Neural cell (in vitro differentiated cells): ENCODE data around the gene IFITM10. TPM values are rescaled to one million over a fixed set of nuclear protein-coding genes. Genes with fewer than 3 reads are reported as not detected.

Experiments used
- H2AFZ ChIP-seq: fragments of 200-600, 300-800 bp; sonication (generic), shearing (Covaris generic); 2 replicates; pipeline ENCODE4 v1.6.0; 2014; ENCODE audit warnings: low read depth, mild to moderate bottlenecking, antibody characterized with exemption, low read length, moderate library complexity
- H3F3A ChIP-seq: fragments of 200-600 bp; shearing (Covaris generic); 2 replicates; pipeline ENCODE4 v1.6.1; 2016; ENCODE audit warnings: mild to moderate bottlenecking, moderate library complexity, mixed read lengths, antibody characterized with exemption, low read length; ENCODE audit not compliant: insufficient read depth, poor library complexity, severe bottlenecking
- H3K27ac ChIP-seq: fragments of 200-600, 300-800 bp; sonication (generic), shearing (Covaris generic); 2 replicates; pipeline ENCODE4 v1.5.1; 2014; ENCODE audit warnings: mild to moderate bottlenecking, low read length, moderate library complexity
- H3K27me3 ChIP-seq: fragments of 300-800, 200-600 bp; sonication (generic), shearing (Covaris generic); 2 replicates; pipeline ENCODE4 v1.6.0; 2014; ENCODE audit warnings: mild to moderate bottlenecking, low read depth, low read length, moderate library complexity; ENCODE audit not compliant: insufficient read depth
- H3K36me3 ChIP-seq: fragments of 300-800, 200-600 bp; sonication (generic), shearing (Covaris generic); 2 replicates; pipeline ENCODE4 v1.5.1; 2014; ENCODE audit warnings: mild to moderate bottlenecking, antibody characterized with exemption, low read length, moderate library complexity; ENCODE audit not compliant: insufficient read depth
- H3K4me2 ChIP-seq: fragments of 300-800, 200-600 bp; sonication (generic), shearing (Covaris generic); 2 replicates; pipeline ENCODE4 v1.6.0; 2014; ENCODE audit warnings: mild to moderate bottlenecking, low read length
- H3K4me3 ChIP-seq: fragments of 300-800, 200-600 bp; sonication (generic), shearing (Covaris generic); 2 replicates; pipeline ENCODE4 v1.5.1; 2014; ENCODE audit warnings: mild to moderate bottlenecking, low read length, moderate library complexity
- H3K79me2 ChIP-seq: fragments of 200-600 bp; shearing (Covaris generic); replicated peaks from 2 replicates; pipeline ENCODE4 v1.6.0; 2014; ENCODE audit warnings: mild to moderate bottlenecking, low read length, moderate library complexity; ENCODE audit not compliant: insufficient read depth
- H3K9ac ChIP-seq: fragments of 300-800, 200-600 bp; sonication (generic), shearing (Covaris generic); 2 replicates; pipeline ENCODE4 v1.6.1; 2016; ENCODE audit warnings: mild to moderate bottlenecking, low read length, mixed read lengths
- H3K9me2 ChIP-seq: fragments of 200-600 bp; shearing (Covaris generic); 2 replicates; pipeline ENCODE4 v1.6.1; 2016; ENCODE audit warnings: mild to moderate bottlenecking, low read length, mixed read lengths; ENCODE audit not compliant: insufficient read depth
- H3K9me3 ChIP-seq: fragments of 200-600, 300-800 bp; sonication (generic), shearing (Covaris generic); 2 replicates; pipeline ENCODE4 v1.6.1; 2016; ENCODE audit warnings: mild to moderate bottlenecking, mixed run types, low read length, moderate library complexity, mixed read lengths
- H4K20me1 ChIP-seq: fragments of 200-600 bp; shearing (Covaris generic); 2 replicates; pipeline ENCODE4 v1.6.1; 2016; ENCODE audit warnings: mild to moderate bottlenecking, mixed run types; ENCODE audit not compliant: insufficient read depth
- EP300 ChIP-seq: fragments of 450-650 bp; conservative IDR thresholded peaks from 2 replicates; pipeline ENCODE4 v1.6.1; 2014; ENCODE audit warnings: antibody characterized with exemption, mild to moderate bottlenecking, moderate library complexity; ENCODE audit not compliant: poor library complexity, severe bottlenecking
- EZH2 ChIP-seq: fragments of 200-600, 300-800 bp; shearing (Covaris generic), sonication (generic); IDR thresholded peaks from 2 replicates; pipeline ENCODE4 v1.6.1; 2014; ENCODE audit warnings: antibody characterized with exemption, low read length, borderline replicate concordance, mild to moderate bottlenecking; ENCODE audit not compliant: insufficient read depth, poor library complexity, severe bottlenecking
- MXI1 ChIP-seq: fragments of 450-650 bp; conservative IDR thresholded peaks from 2 replicates; pipeline ENCODE4 v1.6.1; 2014; ENCODE audit warnings: antibody characterized with exemption, mild to moderate bottlenecking; ENCODE audit not compliant: poor library complexity, severe bottlenecking
- POLR2AphosphoS5 ChIP-seq: IDR thresholded peaks from 2 replicates; pipeline ENCODE4 v1.6.1; 2012
- RAD21 ChIP-seq: fragments of 450-650 bp; conservative IDR thresholded peaks from 2 replicates; pipeline ENCODE4 v1.6.1; 2014; ENCODE audit warnings: antibody characterized with exemption, mild to moderate bottlenecking, moderate library complexity
- SMC3 ChIP-seq: fragments of 450-650 bp; conservative IDR thresholded peaks from 2 replicates; pipeline ENCODE4 v1.6.1; 2014; ENCODE audit warnings: antibody characterized with exemption, mild to moderate bottlenecking, moderate library complexity; ENCODE audit not compliant: poor library complexity
- polyA plus RNA-seq: library from polyadenylated mRNA; depleted of rRNA; stranded (reverse); fragments of >200 nt; gene quantifications from 2 replicates; pipeline ENCODE4 v1.2.3, GENCODE V29; 2014
- TF ChIP-seq, protein P1 (sequence below): fragments of 450-650 bp; IDR thresholded peaks from 2 replicates; pipeline ENCODE4 v1.5.1; 2014; ENCODE audit warnings: antibody characterized with exemption, mild to moderate bottlenecking, moderate library complexity; ENCODE audit not compliant: poor library complexity, severe bottlenecking
- TF ChIP-seq, protein P2 (sequence below): IDR thresholded peaks from 2 replicates; pipeline ENCODE4 v1.6.1; 2012; ENCODE audit warnings: borderline replicate concordance

IFITM10 gene
- polyA plus RNA-seq, 1 donor from 2014 or later, result 1.1 TPM

DNA sequence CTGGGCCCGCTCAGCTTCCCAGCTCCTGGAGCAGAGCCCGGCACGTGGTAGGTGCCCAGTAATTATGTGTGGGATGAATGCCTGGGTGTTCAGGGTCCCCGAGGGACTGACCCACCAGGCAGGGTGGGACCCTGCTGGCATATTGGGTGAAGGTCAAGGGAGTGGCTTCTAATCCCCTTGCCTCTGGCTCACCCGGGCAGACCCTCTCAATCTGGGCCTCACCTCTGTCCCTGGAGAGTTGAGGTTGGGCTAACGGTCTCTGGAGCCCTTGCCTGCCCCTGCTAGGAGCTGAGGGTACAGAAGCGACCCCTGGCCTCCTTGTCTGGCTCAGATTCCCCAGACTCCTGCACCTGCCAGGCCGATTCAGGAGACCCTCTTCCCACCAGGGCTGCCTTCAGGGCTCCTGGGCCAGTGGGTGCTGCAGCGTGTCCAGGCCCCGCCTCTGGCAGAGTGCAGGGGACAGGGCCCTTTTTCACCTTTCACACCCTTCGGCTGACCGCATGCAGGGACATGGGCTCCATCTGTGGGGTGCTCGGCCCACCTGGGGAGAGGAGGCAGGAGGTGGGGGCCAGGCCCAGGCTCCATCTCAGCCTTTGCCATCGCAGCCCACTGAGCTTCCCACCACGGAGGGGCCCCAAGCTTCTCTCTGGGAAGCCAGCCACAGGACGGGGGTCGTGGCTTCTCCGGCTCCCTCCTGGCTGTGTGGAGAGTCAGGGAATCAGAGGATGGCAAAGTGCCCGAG lies 17.2 kb upstream of the IFITM10 start:
- H3K9ac ChIP-seq, result no peak overlapping the region
- H2AFZ ChIP-seq, result no peak overlapping the region
- TF ChIP-seq EZH2 (no peak), EP300 (no peak), POLR2AphosphoS5 (no peak), SMC3 (no peak), RAD21 (no peak), MXI1 (no peak)
- TF ChIP-seq, protein P1, sequence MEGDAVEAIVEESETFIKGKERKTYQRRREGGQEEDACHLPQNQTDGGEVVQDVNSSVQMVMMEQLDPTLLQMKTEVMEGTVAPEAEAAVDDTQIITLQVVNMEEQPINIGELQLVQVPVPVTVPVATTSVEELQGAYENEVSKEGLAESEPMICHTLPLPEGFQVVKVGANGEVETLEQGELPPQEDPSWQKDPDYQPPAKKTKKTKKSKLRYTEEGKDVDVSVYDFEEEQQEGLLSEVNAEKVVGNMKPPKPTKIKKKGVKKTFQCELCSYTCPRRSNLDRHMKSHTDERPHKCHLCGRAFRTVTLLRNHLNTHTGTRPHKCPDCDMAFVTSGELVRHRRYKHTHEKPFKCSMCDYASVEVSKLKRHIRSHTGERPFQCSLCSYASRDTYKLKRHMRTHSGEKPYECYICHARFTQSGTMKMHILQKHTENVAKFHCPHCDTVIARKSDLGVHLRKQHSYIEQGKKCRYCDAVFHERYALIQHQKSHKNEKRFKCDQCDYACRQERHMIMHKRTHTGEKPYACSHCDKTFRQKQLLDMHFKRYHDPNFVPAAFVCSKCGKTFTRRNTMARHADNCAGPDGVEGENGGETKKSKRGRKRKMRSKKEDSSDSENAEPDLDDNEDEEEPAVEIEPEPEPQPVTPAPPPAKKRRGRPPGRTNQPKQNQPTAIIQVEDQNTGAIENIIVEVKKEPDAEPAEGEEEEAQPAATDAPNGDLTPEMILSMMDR, result no peak

DNA sequence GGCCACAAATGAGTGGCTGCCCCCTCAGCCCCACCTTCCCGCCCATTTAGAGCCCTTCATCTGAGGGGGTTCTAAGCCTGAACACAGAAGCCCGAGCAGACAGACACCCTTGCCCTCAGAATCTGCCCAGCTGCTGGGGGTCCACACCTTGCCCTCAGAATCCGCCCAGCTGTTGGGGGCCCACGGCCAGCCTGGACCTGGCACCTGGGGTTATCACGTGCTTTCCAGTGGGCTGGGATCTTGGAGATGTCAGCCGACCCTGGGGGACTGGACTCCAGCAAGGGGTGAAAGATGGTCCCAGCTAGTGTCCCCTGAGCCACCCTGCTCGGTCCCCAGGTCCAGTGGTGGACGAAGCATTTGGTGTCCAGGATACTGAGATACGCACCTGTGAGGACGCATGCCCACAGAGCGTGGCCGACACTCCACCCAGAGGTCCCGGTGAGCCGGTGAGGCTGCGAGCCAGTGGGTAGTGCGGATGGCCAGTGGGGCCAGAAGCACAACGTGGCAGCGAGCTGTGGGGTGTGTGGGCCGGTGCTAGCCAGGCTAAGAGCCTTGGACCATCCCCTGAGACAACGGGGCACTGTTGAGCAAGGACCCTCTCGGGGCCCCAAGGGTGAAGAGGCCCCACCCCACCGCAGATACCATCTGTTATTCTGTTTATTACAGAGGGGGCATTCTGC lies 16.5 kb upstream of the IFITM10 start:
- Histone ChIP-seq H3K27ac (no peak overlapping the region), H3K36me3 (no peaks in the 10 kb centered on the region), H3K9me2 (no peaks in the 10 kb centered on the region), H3K9ac (no peak overlapping the region), H3K4me2 (no peak overlapping the region), H4K20me1 (no peaks in the 10 kb centered on the region), H3K27me3 (no peaks in the 10 kb centered on the region), H3F3A (no peaks in the 10 kb centered on the region), H3K79me2 (peaks cover 10% of the 10 kb centered on the region), H3K4me3 (no peak overlapping the region), H2AFZ (no peak overlapping the region), H3K9me3 (no peaks in the 10 kb centered on the region)
- TF ChIP-seq, protein P2, sequence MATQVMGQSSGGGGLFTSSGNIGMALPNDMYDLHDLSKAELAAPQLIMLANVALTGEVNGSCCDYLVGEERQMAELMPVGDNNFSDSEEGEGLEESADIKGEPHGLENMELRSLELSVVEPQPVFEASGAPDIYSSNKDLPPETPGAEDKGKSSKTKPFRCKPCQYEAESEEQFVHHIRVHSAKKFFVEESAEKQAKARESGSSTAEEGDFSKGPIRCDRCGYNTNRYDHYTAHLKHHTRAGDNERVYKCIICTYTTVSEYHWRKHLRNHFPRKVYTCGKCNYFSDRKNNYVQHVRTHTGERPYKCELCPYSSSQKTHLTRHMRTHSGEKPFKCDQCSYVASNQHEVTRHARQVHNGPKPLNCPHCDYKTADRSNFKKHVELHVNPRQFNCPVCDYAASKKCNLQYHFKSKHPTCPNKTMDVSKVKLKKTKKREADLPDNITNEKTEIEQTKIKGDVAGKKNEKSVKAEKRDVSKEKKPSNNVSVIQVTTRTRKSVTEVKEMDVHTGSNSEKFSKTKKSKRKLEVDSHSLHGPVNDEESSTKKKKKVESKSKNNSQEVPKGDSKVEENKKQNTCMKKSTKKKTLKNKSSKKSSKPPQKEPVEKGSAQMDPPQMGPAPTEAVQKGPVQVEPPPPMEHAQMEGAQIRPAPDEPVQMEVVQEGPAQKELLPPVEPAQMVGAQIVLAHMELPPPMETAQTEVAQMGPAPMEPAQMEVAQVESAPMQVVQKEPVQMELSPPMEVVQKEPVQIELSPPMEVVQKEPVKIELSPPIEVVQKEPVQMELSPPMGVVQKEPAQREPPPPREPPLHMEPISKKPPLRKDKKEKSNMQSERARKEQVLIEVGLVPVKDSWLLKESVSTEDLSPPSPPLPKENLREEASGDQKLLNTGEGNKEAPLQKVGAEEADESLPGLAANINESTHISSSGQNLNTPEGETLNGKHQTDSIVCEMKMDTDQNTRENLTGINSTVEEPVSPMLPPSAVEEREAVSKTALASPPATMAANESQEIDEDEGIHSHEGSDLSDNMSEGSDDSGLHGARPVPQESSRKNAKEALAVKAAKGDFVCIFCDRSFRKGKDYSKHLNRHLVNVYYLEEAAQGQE, result no peak
- TF ChIP-seq RAD21, result no peak

More for the DNA sequence above, 17.2 kb upstream of the IFITM10 start:
- no peaks in the 10 kb centered on the region for H3K9me2 ChIP-seq
- H3K27ac ChIP-seq, result no peak overlapping the region
- H4K20me1 ChIP-seq, result no peaks in the 10 kb centered on the region
- no peaks in the 10 kb centered on the region for H3K27me3 ChIP-seq
- no peak overlapping the region for H3K4me2 ChIP-seq
- H3K79me2 ChIP-seq, result peaks cover 10% of the 10 kb centered on the region
- H3K4me3 ChIP-seq, result no peak overlapping the region
- H3F3A ChIP-seq, result no peaks in the 10 kb centered on the region
- H3K9me3 ChIP-seq, result no peaks in the 10 kb centered on the region
- no peaks in the 10 kb centered on the region for H3K36me3 ChIP-seq
